GM23338 (cell line): Measurements from ENCODE around the gene PROZ. TPM values are rescaled to one million over a fixed set of nuclear protein-coding genes. Genes with fewer than 3 reads are reported as not detected.

ENCODE experiments used
- ATAC-seq: fragments of 200-7000 bp; cut with Tn5 transposase; 3 replicates; pipeline ENCODE4 v1.9.1; 2020
- DNase-seq: peaks from one replicate; pipeline ENCODE4 v3.0.0-alpha.2; 2015; ENCODE audit warnings: low spot score
- H2AFZ ChIP-seq: fragments of 200-600 bp; sonication (generic); 2 replicates; pipeline ENCODE4 v1.8.0; 2016; ENCODE audit warnings: antibody characterized with exemption, mild to moderate bottlenecking, moderate library complexity
- H3F3A ChIP-seq: fragments of 200-600 bp; sonication (generic); replicated peaks from 2 replicates; pipeline ENCODE4 v1.8.0; 2017; ENCODE audit warnings: antibody characterized with exemption, mixed run types, low read depth
- H3K27ac ChIP-seq: fragments of 200-600 bp; sonication (generic); 2 replicates; pipeline ENCODE4 v1.6.1; 2016; ENCODE audit warnings: low read depth
- H3K27me3 ChIP-seq: fragments of 200-600 bp; sonication (generic); 2 replicates; pipeline ENCODE4 v1.8.0; 2016; ENCODE audit warnings: mild to moderate bottlenecking, mixed run types, moderate library complexity; ENCODE audit not compliant: insufficient read depth
- H3K36me3 ChIP-seq: fragments of 200-600 bp; sonication (generic); 2 replicates; pipeline ENCODE4 v1.8.0; 2016; ENCODE audit warnings: mild to moderate bottlenecking; ENCODE audit not compliant: insufficient read depth
- H3K4me1 ChIP-seq: fragments of 200-600 bp; sonication (generic); 2 replicates; pipeline ENCODE4 v1.8.0; 2016; ENCODE audit warnings: mild to moderate bottlenecking, moderate library complexity; ENCODE audit not compliant: insufficient read depth
- H3K4me2 ChIP-seq: fragments of 200-600 bp; sonication (generic); 2 replicates; pipeline ENCODE4 v1.7.1; 2017; ENCODE audit warnings: mixed run types
- H3K4me3 ChIP-seq: fragments of 200-600 bp; sonication (generic); 2 replicates; pipeline ENCODE4 v1.6.1; 2016; ENCODE audit warnings: mixed run types
- H3K79me2 ChIP-seq: fragments of 200-600 bp; sonication (generic); replicated peaks from 2 replicates; pipeline ENCODE4 v1.8.0; 2017; ENCODE audit warnings: mild to moderate bottlenecking; ENCODE audit not compliant: insufficient read depth
- H3K9me2 ChIP-seq: fragments of 200-600 bp; sonication (generic); 2 replicates; pipeline ENCODE4 v1.8.0; 2017; ENCODE audit not compliant: insufficient read depth
- H4K20me1 ChIP-seq: fragments of 200-600 bp; sonication (generic); replicated peaks from 2 replicates; pipeline ENCODE4 v1.8.0; 2017; ENCODE audit warnings: mild to moderate bottlenecking; ENCODE audit not compliant: insufficient read depth
- H3K27ac Mint-ChIP-seq: 2 replicates; pipeline ENCODE4 v1.8.0; 2020; ENCODE audit warnings: inconsistent platforms, mild to moderate bottlenecking, moderate library complexity, mixed read lengths
- H3K27me3 Mint-ChIP-seq: 3 replicates; pipeline ENCODE4 v1.8.0; 2022; ENCODE audit warnings: low read depth, mild to moderate bottlenecking, moderate library complexity, mixed read lengths, inconsistent platforms; ENCODE audit not compliant: insufficient read depth, poor library complexity
- H3K36me3 Mint-ChIP-seq: 3 replicates; pipeline ENCODE4 v1.8.0; 2021; ENCODE audit warnings: low read depth, mild to moderate bottlenecking, inconsistent platforms, moderate library complexity, mixed read lengths
- H3K4me1 Mint-ChIP-seq: 3 replicates; pipeline ENCODE4 v1.8.0; 2020; ENCODE audit warnings: mild to moderate bottlenecking, inconsistent platforms, mixed read lengths
- H3K4me3 Mint-ChIP-seq: 3 replicates; pipeline ENCODE4 v1.8.0; 2021; ENCODE audit warnings: moderate library complexity, mild to moderate bottlenecking, inconsistent platforms, mixed read lengths
- H3K9me3 Mint-ChIP-seq: 3 replicates; pipeline ENCODE4 v1.8.0; 2020; ENCODE audit warnings: moderate library complexity, mild to moderate bottlenecking, inconsistent platforms, mixed read lengths
- CREB1 ChIP-seq: fragments of 250-450 bp; sonication (Bioruptor Pico); IDR thresholded peaks from 2 replicates; pipeline ENCODE4 v1.5.0; 2020; ENCODE audit warnings: low read depth, mild to moderate bottlenecking, moderate library complexity
- CTCF ChIP-seq, 2 experiments: fragments of 200-600 bp in 1 of 2; sonication (generic) in 1 of 2; conservative IDR thresholded peaks; 2 replicates each; pipeline versions ENCODE4 v1.5.1 to v1.6.1; 2016 to 2017; ENCODE audit warnings: antibody characterized with exemption in 2 of 2, low read depth in 2 of 2, mild to moderate bottlenecking in 2 of 2, moderate library complexity in 1 of 2
- ETS1 ChIP-seq: IDR thresholded peaks from 2 replicates; pipeline ENCODE4 v1.6.1; 2016; ENCODE audit warnings: antibody characterized with exemption
- EZH2phosphoT487 ChIP-seq: fragments of 200-600 bp; sonication (generic); IDR thresholded peaks from one replicate; pipeline ENCODE4 v1.8.1; 2018; ENCODE audit warnings: antibody characterized with exemption; ENCODE audit not compliant: unreplicated experiment
- JUNB ChIP-seq: IDR thresholded peaks from one replicate; pipeline ENCODE4 v1.6.1; 2016; ENCODE audit warnings: antibody characterized with exemption; ENCODE audit not compliant: unreplicated experiment
- NANOG ChIP-seq: IDR thresholded peaks from 2 replicates; pipeline ENCODE4 v1.6.1; 2016; ENCODE audit warnings: antibody characterized with exemption, borderline replicate concordance
- REST ChIP-seq: IDR thresholded peaks from one replicate; pipeline ENCODE4 v1.6.1; 2018; ENCODE audit warnings: antibody characterized with exemption; ENCODE audit not compliant: unreplicated experiment
- STAT1 ChIP-seq: IDR thresholded peaks from one replicate; pipeline ENCODE4 v1.6.1; 2016; ENCODE audit warnings: antibody characterized with exemption; ENCODE audit not compliant: unreplicated experiment
- ZNF114 ChIP-seq: fragments of 250-450 bp; sonication (Bioruptor Pico); IDR thresholded peaks from 2 replicates; pipeline ENCODE4 v1.5.0; 2020; ENCODE audit warnings: mild to moderate bottlenecking, moderate library complexity
- ZNF331 ChIP-seq: fragments of 250-450 bp; sonication (Bioruptor Pico); IDR thresholded peaks from 2 replicates; pipeline ENCODE4 v1.5.0; 2020; ENCODE audit warnings: low read depth, mild to moderate bottlenecking, moderate library complexity
- polyA plus RNA-seq: library from polyadenylated mRNA; unstranded; fragments of >200 nt; fragmentation: Nextera tagmentation; extraction: Ambion mirVana; gene quantifications from 2 replicates; pipeline ENCODE4 v1.2.1, GENCODE V29; 2016
- total RNA-seq: library from RNA; depleted of rRNA; stranded (reverse); fragments of >200 nt; shearing (Covaris generic); gene quantifications from 2 replicates; pipeline ENCODE4 v1.2.3, GENCODE V29; 2014

Gene PROZ
- total and polyA plus RNA-seq, 2 experiments from 2014 or later: 0.53 TPM; not detected in 1

DNA sequence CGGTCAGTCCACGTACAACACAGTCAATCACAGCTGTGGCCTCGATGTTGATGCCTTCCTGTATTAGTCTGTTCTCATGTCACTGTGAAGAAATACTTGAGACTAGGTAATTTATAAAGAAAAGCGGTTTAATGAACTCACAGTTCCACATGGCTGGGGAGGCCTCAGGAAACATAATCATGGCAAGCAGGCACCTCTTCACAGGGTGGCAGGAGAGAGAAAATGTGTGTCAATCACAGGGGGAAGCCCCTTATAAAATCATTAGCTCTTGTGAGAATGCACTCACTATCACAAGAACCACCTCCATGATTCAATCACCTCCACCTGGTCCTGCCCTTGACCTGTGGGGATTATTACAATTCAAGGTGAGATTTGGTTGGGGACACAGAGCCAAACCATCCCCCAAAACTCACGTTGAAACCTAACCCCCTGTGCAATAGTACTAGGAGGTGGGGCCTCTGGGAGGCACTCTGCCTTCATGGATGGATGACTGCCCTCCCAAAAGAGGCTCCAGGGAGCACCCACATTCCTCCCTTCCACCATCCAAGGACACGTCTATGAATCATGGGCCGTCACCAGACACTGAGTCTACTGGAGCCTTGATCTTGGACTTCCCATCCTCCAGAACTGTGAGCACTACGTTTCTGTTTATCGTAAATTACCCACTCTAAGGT is 2.3 kb upstream of the PROZ start:
- Histone ChIP-seq H2AFZ (no peak overlapping the region), H3K4me3 (no peak overlapping the region), H3K4me2 (no peak overlapping the region), H3K79me2 (no peaks in the 10 kb centered on the region), H3K36me3 (no peaks in the 10 kb centered on the region), H3K9me2 (no peaks in the 10 kb centered on the region), H3K27me3 (peaks cover 22% of the 10 kb centered on the region), H3K4me1 (peaks cover 16% of the 10 kb centered on the region; the same call in 1 of the 2 replicates), H3K27ac (no peak overlapping the region), H3F3A (peaks cover 17% of the 10 kb centered on the region), H4K20me1 (no peaks in the 10 kb centered on the region)
- no peak overlapping the region for H3K4me3 Mint-ChIP-seq
- H3K27me3 Mint-ChIP-seq: peaks cover 28% of the 10 kb centered on the region
- no peak for DNase-seq
- ATAC-seq: no peak
- H3K36me3 Mint-ChIP-seq: no peaks in the 10 kb centered on the region; the same call in 2 of the 3 replicates
- H3K9me3 Mint-ChIP-seq: peaks cover 3% of the 10 kb centered on the region; the same call in 1 of the 3 replicates
- peaks cover 40% of the 10 kb centered on the region for H3K4me1 Mint-ChIP-seq
- H3K27ac Mint-ChIP-seq: no peak overlapping the region
- TF ChIP-seq ZNF331 (CRISPR knock-in tag) (no peak), ETS1 (no peak), ZNF114 (CRISPR knock-in tag) (no peak), CTCF (conservative IDR thresholded peaks at IDR 0.05; ENCODE audit: low read depth in 2 of 2) (peak in 1 of 2 experiments; percentile 29; a peak in 2 of 4 replicates), EZH2phosphoT487 (no peak)

DNA sequence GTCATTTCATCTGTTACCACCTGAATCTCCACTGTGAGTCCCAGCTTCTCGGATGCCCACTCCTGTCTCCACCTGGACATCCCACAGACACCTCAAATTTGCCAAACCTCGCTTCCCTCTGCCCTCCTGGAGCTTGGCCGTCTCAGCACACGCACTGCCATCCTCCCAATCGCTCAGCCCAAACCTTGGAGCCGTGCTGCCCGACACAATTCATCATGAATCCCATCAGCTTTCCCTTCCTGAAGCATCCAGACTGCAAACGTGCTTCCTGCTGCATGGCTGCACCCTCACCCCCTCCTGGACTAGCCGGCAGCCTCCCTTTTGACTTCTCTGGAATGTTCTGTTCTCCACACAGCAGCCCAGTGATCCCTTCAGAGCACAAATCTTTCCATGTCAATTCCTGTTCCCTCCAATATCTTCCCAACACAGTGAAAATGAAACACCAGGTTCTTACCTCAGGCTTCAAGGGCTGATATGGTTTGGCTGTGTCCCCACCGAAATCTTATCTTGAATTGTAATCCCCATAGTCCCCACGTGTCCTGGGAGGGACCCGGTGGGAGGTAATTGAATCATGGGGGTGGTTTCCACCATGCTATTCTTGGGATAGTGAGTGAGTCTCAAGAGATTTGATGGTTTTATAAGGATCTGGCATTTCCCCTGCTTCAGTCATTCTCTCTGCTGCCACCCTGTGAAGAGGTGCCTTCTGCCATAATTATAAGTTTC is 1.1 kb upstream of the PROZ start:
- no peak overlapping the region for H3K4me2 ChIP-seq
- Mint-ChIP-seq H3K27me3 (peaks cover 17% of the 10 kb centered on the region), H3K9me3 (peaks cover 3% of the 10 kb centered on the region; the same call in 1 of the 3 replicates), H3K4me1 (peaks cover 38% of the 10 kb centered on the region), H3K36me3 (no peaks in the 10 kb centered on the region; the same call in 2 of the 3 replicates), H3K4me3 (no peak overlapping the region), H3K27ac (no peak overlapping the region)
- no peaks in the 10 kb centered on the region for H3K36me3 ChIP-seq
- H3K4me3 ChIP-seq: no peak overlapping the region
- DNase-seq (no peak), ATAC-seq (no peak)
- no peak overlapping the region for H2AFZ ChIP-seq
- no peak overlapping the region for H3K27ac ChIP-seq
- peaks cover 13% of the 10 kb centered on the region for H3F3A ChIP-seq
- peaks cover 13% of the 10 kb centered on the region; the same call in 1 of the 2 replicates for H3K4me1 ChIP-seq
- no peaks in the 10 kb centered on the region for H4K20me1 ChIP-seq
- no peaks in the 10 kb centered on the region for H3K9me2 ChIP-seq
- peaks cover 14% of the 10 kb centered on the region for H3K27me3 ChIP-seq
- no peaks in the 10 kb centered on the region for H3K79me2 ChIP-seq
- TF ChIP-seq EZH2phosphoT487: no peak
- no peak for TF ChIP-seq NANOG
- no peak for TF ChIP-seq CREB1
- TF ChIP-seq STAT1: no peak
- no peak for TF ChIP-seq JUNB
- TF ChIP-seq REST: no peak
